WI38 (cell line): ENCODE data around the gene RNF212.

Source experiments
- H3K4me3 ChIP-seq: 2 replicates; pipeline ENCODE4 v1.5.1; 2011; ENCODE audit warnings: low read depth, mild to moderate bottlenecking, control low read depth, low read length
- TF ChIP-seq, protein P1 (sequence below): IDR thresholded peaks from 2 replicates; pipeline ENCODE4 v1.5.1; 2012; ENCODE audit warnings: low read depth, mild to moderate bottlenecking, control low read depth, low read length

Gene RNF212

DNA sequence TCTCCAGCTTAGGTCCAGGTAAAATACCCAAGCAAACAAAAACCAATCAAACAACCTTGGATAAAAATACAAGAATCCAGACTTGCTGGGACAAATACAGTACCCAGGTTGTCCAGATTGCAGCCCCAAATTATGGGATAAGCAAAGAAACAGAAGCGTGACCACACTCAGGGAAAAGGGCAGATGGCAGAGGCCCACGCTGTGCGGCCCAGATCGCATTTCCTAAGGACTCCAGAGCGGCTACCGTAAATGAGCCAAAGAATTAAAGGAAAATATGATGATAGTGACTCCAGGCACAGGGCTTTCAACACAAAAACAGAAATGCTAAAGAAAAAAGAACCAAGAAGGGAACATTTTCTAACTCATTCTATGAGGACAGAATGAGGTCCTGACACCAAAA lies 51.6 kb downstream of the RNF212 start:
- no peak overlapping the region for H3K4me3 ChIP-seq
- TF ChIP-seq, protein P1, sequence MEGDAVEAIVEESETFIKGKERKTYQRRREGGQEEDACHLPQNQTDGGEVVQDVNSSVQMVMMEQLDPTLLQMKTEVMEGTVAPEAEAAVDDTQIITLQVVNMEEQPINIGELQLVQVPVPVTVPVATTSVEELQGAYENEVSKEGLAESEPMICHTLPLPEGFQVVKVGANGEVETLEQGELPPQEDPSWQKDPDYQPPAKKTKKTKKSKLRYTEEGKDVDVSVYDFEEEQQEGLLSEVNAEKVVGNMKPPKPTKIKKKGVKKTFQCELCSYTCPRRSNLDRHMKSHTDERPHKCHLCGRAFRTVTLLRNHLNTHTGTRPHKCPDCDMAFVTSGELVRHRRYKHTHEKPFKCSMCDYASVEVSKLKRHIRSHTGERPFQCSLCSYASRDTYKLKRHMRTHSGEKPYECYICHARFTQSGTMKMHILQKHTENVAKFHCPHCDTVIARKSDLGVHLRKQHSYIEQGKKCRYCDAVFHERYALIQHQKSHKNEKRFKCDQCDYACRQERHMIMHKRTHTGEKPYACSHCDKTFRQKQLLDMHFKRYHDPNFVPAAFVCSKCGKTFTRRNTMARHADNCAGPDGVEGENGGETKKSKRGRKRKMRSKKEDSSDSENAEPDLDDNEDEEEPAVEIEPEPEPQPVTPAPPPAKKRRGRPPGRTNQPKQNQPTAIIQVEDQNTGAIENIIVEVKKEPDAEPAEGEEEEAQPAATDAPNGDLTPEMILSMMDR = no peak

DNA sequence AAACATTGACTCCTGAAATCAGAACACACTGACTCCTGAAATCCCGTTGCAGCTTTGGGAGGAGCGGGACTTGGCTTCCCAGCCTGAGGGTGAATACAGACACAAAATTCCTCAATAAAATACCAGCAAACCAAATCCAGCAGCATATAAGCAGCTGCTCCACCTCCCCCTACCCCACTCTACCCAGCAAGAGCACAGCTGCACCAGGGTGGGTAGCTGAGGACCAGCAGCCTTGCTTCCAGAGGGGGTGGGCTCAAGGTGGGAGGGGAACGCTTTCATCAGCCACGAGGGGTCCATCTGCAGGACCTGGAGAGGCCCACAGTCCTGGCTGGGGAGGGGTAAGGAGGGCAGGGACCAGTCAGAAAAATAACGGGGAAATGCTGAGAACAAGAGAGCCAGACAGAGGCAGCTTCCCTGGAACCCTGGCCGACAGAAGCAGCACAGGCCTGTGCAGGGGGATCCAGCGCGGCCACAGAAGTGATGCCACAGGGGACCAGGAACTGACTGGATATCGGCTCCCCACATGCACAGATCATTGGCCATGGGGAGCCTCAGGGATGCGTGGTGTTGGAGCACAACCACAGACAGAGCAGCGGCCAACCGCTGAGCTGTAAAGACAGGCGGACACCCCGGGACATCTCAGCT lies 52.2 kb downstream of the RNF212 start:
- H3K4me3 ChIP-seq = no peak overlapping the region
- TF ChIP-seq, protein P1 = no peak

DNA sequence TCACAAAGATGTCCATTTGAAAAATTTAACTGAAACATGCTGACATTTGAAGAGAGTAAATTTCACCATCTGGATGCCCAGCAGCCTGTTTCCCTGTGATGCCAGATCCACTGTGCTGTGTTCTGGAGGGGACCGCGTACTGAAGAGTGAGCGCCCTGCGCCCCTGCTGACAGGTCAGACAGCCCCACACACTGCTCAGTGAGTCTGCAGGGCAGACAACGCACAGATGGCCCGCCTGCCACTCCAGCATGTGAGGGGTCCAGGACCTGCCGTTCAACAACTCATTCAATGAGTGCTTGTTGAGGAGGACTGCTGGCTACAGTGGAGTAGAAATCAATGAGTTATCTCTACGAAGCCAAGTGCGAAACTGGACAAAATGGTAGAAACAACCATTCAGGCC lies 52.7 kb downstream of the RNF212 start:
- no peak overlapping the region for H3K4me3 ChIP-seq
- TF ChIP-seq, protein P1 = no peak

DNA sequence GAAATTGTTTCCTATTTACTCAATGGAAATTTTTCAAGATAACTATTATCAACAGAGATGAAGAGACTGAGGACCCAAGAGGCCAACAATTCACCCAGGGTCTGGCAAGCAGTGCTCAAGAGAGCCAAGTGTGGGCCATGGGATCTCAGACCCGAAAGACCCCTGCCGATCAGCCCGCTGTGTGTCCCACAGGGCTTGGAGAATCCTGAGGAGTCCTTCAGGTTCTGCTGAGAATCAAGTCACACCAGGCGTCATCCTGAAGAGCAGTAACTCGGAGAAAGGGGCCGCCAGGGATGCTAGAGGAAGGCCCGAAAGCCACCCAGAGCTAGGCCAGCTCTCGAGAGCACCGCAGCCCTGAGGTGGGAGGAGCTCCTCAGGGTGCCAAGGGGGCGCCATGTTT lies 53.2 kb downstream of the RNF212 start:
- TF ChIP-seq, protein P1 = no peak
- H3K4me3 ChIP-seq = no peak overlapping the region

DNA sequence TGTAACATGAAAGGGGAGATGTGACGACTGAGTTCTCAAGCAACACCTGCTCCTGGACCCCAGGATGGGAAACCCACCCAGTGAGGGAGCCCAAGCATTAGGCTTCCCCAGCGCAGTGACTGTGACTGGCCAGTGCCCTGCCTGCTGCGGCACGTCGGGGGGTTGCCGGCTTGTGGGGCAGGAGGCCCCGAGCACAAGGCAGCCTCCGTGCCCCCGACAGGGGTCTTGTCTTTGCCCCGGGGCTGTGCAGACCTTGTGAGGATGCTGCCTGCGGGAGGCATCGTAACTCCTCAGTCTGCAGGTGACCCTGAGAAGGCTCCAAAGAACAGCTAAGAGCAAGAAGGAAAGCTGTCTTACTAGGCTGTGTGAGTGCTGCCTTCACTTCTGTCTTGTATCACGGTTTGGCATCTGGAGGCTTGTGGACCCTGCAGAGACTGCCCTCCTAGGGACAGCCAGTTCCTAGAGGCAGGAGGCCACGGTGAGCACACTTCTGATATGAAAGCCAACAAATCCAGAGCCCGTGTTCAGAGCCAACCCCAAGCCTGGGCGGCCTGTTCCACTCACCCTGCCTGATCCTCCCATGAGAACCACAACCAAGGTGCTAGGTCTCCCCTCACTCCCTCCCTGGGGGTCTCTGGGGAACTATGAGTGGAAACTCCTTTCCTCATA lies 54.2 kb downstream of the RNF212 start:
- H3K4me3 ChIP-seq = no peak overlapping the region
- TF ChIP-seq, protein P1 = no peak

DNA sequence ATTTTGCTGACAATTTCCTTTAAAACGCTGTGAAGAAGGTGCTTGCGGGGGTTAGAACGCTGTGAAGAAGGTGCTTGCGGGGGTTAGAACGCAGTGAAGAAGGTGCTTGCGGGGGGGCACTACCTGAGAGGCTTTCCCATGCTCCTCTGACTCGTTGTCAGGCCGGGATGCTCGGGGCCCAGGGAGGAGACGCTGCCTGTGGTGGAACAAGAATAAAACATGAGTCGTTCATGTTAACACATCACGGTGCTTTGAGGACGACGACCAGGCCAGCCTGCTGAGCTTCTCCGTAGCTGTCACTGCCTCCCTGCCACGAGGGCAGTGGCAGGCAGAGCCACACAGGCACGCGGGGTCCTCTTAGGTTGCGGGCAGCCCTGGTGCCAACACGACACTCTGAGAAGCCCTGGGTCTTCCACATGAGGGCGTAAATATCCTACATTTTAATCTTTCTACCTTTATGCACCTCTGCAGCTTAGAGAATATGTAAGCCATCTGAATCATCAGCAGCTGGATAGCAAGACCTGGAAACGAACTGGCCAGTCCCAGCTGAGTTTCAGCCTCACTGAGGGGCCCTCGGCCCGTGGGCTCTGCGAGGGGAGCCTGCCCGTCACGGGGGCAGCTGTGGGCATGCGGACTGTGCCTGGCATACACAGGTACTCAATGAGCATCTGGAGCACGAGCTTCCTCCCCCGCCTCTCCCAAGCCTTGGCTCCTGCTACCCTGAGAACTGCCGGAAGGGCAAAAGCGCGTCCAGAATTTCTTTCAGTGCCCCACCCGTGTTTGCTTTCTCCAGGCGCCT lies 55.0 kb downstream of the RNF212 start:
- TF ChIP-seq, protein P1 = no peak
- no peak overlapping the region for H3K4me3 ChIP-seq

DNA sequence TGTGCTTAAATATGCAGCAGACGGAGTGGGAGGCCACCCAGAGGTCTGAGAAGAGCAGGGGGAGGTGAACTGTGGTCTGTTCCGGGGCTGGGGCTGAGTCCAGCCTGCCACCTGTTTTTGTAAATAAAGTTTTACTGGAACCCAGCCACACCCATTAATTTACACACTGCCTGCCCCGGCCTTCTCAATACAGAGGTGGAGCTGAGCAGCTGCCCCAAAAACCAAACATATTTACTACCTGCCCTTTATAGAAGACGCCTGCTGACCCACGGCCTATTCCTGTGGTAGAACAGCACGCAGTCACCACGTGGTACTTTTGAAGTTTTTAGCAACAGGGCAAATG lies 56.0 kb downstream of the RNF212 start:
- TF ChIP-seq, protein P1 = no peak
- H3K4me3 ChIP-seq = no peak overlapping the region
